ENCODE data around the gene CDKN3. TPM values are rescaled to one million over a fixed set of nuclear protein-coding genes. Genes with fewer than 3 reads are reported as not detected.
A peak's percentile ranks its signal among the peaks of the same experiment; 100 is the strongest.

Gene CDKN3
- total RNA-seq: 17.7 TPM

- peak; percentile 99 for ATAC-seq
Measured at GRCh38 chr14:54396493-54397335, at the start of gene CDKN3. Gene CDKN3 (plus strand): TSS chr14:54397007. CDS start chr14:54397069, 62 bp downstream.

GRCh38 chr14:54347044-54347443 lies 49.8 kb upstream of the CDKN3 start:
- no peak for ATAC-seq

- ATAC-seq: peak; percentile 73
Measured at GRCh38 chr14:54348001-54348611, 48.7 kb upstream of the CDKN3 start.

GRCh38 chr14:54348923-54349620 lies 47.7 kb upstream of the CDKN3 start:
- no peak for ATAC-seq

- ATAC-seq: no peak
Measured at GRCh38 chr14:54349713-54350112, 47.1 kb upstream of the CDKN3 start.

GRCh38 chr14:54350203-54350602 lies 46.6 kb upstream of the CDKN3 start:
- no peak for ATAC-seq

GRCh38 chr14:54353266-54353665 lies 43.5 kb upstream of the CDKN3 start:
- no peak for ATAC-seq

- no peak for ATAC-seq
Measured at GRCh38 chr14:54353694-54354093, 43.1 kb upstream of the CDKN3 start.

GRCh38 chr14:54354096-54354495 lies 42.7 kb upstream of the CDKN3 start:
- ATAC-seq: no peak

- no peak for ATAC-seq
Measured at GRCh38 chr14:54354968-54355641, 41.7 kb upstream of the CDKN3 start.

- ATAC-seq: no peak
Measured at GRCh38 chr14:54355698-54356097, 41.1 kb upstream of the CDKN3 start.

GRCh38 chr14:54356172-54356571 lies 40.6 kb upstream of the CDKN3 start:
- no peak for ATAC-seq

- no peak for ATAC-seq
Measured at GRCh38 chr14:54360667-54361066, 36.1 kb upstream of the CDKN3 start.

- no peak for ATAC-seq
Measured at GRCh38 chr14:54362089-54362504, 34.7 kb upstream of the CDKN3 start.

GRCh38 chr14:54362759-54363437 lies 33.9 kb upstream of the CDKN3 start:
- ATAC-seq: no peak

GRCh38 chr14:54364555-54365415 lies 32.0 kb upstream of the CDKN3 start:
- peak; percentile 79 for ATAC-seq

- peak; percentile 55 for ATAC-seq
Measured at GRCh38 chr14:54366736-54367735, 29.8 kb upstream of the CDKN3 start.

- ATAC-seq: no peak
Measured at GRCh38 chr14:54368291-54368690, 28.5 kb upstream of the CDKN3 start.

GRCh38 chr14:54369343-54369742 lies 27.5 kb upstream of the CDKN3 start:
- no peak for ATAC-seq

Data from esophagus mucosa (tissue), 1 donor.